IMR-90 (cell line): Measurements from ENCODE around the gene ZNF587. TPM values are rescaled to one million over a fixed set of nuclear protein-coding genes. Genes with fewer than 3 reads are reported as not detected.

Source experiments
- ATAC-seq: fragments of 200-7000 bp; cut with Tn5 transposase; 2 replicates; pipeline ENCODE4 v1.9.1; 2020; ENCODE audit warnings: low read depth, mild to moderate bottlenecking, moderate library complexity
- BruUV-seq: library from RNA; stranded (reverse); fragments of 400-500 nt; replicated peaks from 2 replicates; lab custom pipeline; 2021; lab: Mats Ljungman, UMichigan
- CTCF ChIA-PET: fragments of 300-600 bp; formaldehyde crosslinking; extraction: SDS; loops from one replicate; lab custom pipeline; 2021; ENCODE audit warnings: antibody characterized with exemption; lab: Yijun Ruan, JAX
- POLR2A ChIA-PET: fragments of 300-600 bp; sonication (Branson Sonifier 250); formaldehyde crosslinking; loops from one replicate; lab custom pipeline; 2022; ENCODE audit warnings: antibody characterized with exemption; ENCODE audit not compliant: unreplicated experiment; lab: Charles Lee
- DNase-seq: peaks from one replicate; pipeline ENCODE4 v3.0.0; 2013
- H2AFZ ChIP-seq: replicated peaks from 2 replicates; pipeline ENCODE3; 2013; ENCODE audit warnings: low read length, mild to moderate bottlenecking; ENCODE audit not compliant: poor library complexity
- H2AK5ac ChIP-seq: 2 replicates; pipeline ENCODE4 v1.6.1; 2013; ENCODE audit warnings: low read depth, low read length, inconsistent platforms
- H2AK9ac ChIP-seq: replicated peaks from 2 replicates; pipeline ENCODE3; 2013; ENCODE audit warnings: mild to moderate bottlenecking, low read depth, low read length, moderate library complexity; ENCODE audit not compliant: poor library complexity
- H2BK120ac ChIP-seq: 2 replicates; pipeline ENCODE4 v1.6.1; 2013; ENCODE audit warnings: low read depth, low read length, inconsistent platforms
- H2BK15ac ChIP-seq: 3 replicates; pipeline ENCODE4 v1.6.1; 2013; ENCODE audit warnings: low read depth, low read length, inconsistent platforms
- H2BK20ac ChIP-seq: 2 replicates; pipeline ENCODE4 v1.6.1; 2013; ENCODE audit warnings: low read depth, mild to moderate bottlenecking, inconsistent platforms, low read length, moderate library complexity
- H2BK5ac ChIP-seq: 2 replicates; pipeline ENCODE4 v1.6.1; 2013; ENCODE audit warnings: mild to moderate bottlenecking, low read depth, low read length, inconsistent platforms; ENCODE audit not compliant: poor library complexity, severe bottlenecking
- H3K14ac ChIP-seq: replicated peaks from 2 replicates; pipeline ENCODE4 v1.6.1; 2013; ENCODE audit warnings: low read depth, low read length, inconsistent platforms
- H3K18ac ChIP-seq: 2 replicates; pipeline ENCODE4 v1.6.1; 2013; ENCODE audit warnings: low read depth, low read length, control low read depth
- H3K23ac ChIP-seq: 2 replicates; pipeline ENCODE4 v1.6.1; 2013; ENCODE audit warnings: low read depth, low read length, inconsistent platforms
- H3K27ac ChIP-seq: 2 replicates; pipeline ENCODE4 v1.5.1; 2013; ENCODE audit warnings: mild to moderate bottlenecking, control low read depth, low read length; ENCODE audit not compliant: insufficient read depth
- H3K27me3 ChIP-seq: 2 replicates; pipeline ENCODE4 v1.6.1; 2013; ENCODE audit warnings: low read length; ENCODE audit not compliant: control insufficient read depth, insufficient read depth
- H3K36me3 ChIP-seq: 2 replicates; pipeline ENCODE4 v1.6.1; 2013; ENCODE audit warnings: low read length, mixed read lengths; ENCODE audit not compliant: control insufficient read depth, insufficient read depth
- H3K4ac ChIP-seq: 2 replicates; pipeline ENCODE4 v1.6.1; 2013; ENCODE audit warnings: low read depth, low read length, inconsistent platforms
- H3K4me1 ChIP-seq: 2 replicates; pipeline ENCODE4 v1.6.1; 2013; ENCODE audit warnings: low read length, mixed read lengths; ENCODE audit not compliant: control insufficient read depth, insufficient read depth
- H3K4me2 ChIP-seq: 2 replicates; pipeline ENCODE4 v1.6.1; 2013; ENCODE audit warnings: low read depth, mild to moderate bottlenecking, control low read depth, low read length, moderate library complexity
- H3K4me3 ChIP-seq: 2 replicates; pipeline ENCODE4 v1.5.1; 2013; ENCODE audit warnings: low read depth, mild to moderate bottlenecking, control low read depth, low read length, moderate library complexity; ENCODE audit not compliant: insufficient read depth
- H3K56ac ChIP-seq: 2 replicates; pipeline ENCODE4 v1.6.1; 2013; ENCODE audit warnings: low read length, inconsistent platforms; ENCODE audit not compliant: insufficient read depth; ENCODE audit errors: extremely low read depth
- H3K79me1 ChIP-seq, 2 experiments: 2 replicates each; pipeline ENCODE4 v1.6.1; 2013; ENCODE audit warnings: low read length in 2 of 2, inconsistent platforms in 1 of 2, low read depth in 1 of 2
- H3K9ac ChIP-seq: 2 replicates; pipeline ENCODE4 v1.6.1; 2013; ENCODE audit warnings: low read depth, low read length, control low read depth
- H3K9me1 ChIP-seq: 2 replicates; pipeline ENCODE4 v1.6.1; 2013; ENCODE audit warnings: low read length, inconsistent platforms; ENCODE audit not compliant: insufficient read depth
- H3K9me3 ChIP-seq: 2 replicates; pipeline ENCODE4 v1.6.1; 2013; ENCODE audit warnings: low read length; ENCODE audit not compliant: control insufficient read depth, insufficient read depth
- H4K20me1 ChIP-seq: 2 replicates; pipeline ENCODE4 v1.6.1; 2013; ENCODE audit warnings: low read length, inconsistent platforms; ENCODE audit not compliant: insufficient read depth
- H4K5ac ChIP-seq: 2 replicates; pipeline ENCODE4 v1.6.1; 2013; ENCODE audit warnings: mild to moderate bottlenecking, low read depth, low read length, control low read depth
- H4K8ac ChIP-seq, 2 experiments: 2 replicates each; pipeline ENCODE4 v1.6.1; 2013; ENCODE audit warnings: low read depth in 2 of 2, low read length in 2 of 2, control low read depth in 1 of 2, inconsistent platforms in 1 of 2
- H4K91ac ChIP-seq: 2 replicates; pipeline ENCODE4 v1.6.1; 2013; ENCODE audit warnings: low read depth, low read length, inconsistent platforms; ENCODE audit not compliant: insufficient read depth
- BHLHE40 ChIP-seq: fragments of 150-350 bp; IDR thresholded peaks from 2 replicates; pipeline ENCODE4 v1.6.1; 2016; ENCODE audit warnings: mild to moderate bottlenecking, low read depth, low read length
- CHD1 ChIP-seq: IDR thresholded peaks from 2 replicates; pipeline ENCODE4 v1.6.1; 2012; ENCODE audit warnings: low read depth, low read length, improper control_type of control experiment
- ELK1 ChIP-seq: fragments of 150-350 bp; IDR thresholded peaks from 2 replicates; pipeline ENCODE4 v1.6.1; 2016; ENCODE audit warnings: low read depth, mild to moderate bottlenecking, low read length, moderate library complexity, borderline replicate concordance
- FOS ChIP-seq: fragments of 150-350 bp; IDR thresholded peaks from 2 replicates; pipeline ENCODE4 v1.6.1; 2016; ENCODE audit warnings: low read depth, low read length
- MAFK ChIP-seq: IDR thresholded peaks from 2 replicates; pipeline ENCODE4 v1.6.1; 2012; ENCODE audit warnings: low read depth, low read length, improper control_type of control experiment
- NFE2L2 ChIP-seq: fragments of 150-350 bp; IDR thresholded peaks from 2 replicates; pipeline ENCODE4 v1.6.1; 2016; ENCODE audit warnings: low read depth, mild to moderate bottlenecking, low read length
- POLR2A ChIP-seq: IDR thresholded peaks from 2 replicates; pipeline ENCODE4 v1.6.1; 2012; ENCODE audit warnings: mild to moderate bottlenecking, low read depth, low read length
- RCOR1 ChIP-seq: IDR thresholded peaks from 2 replicates; pipeline ENCODE4 v1.6.1; 2012; ENCODE audit warnings: mild to moderate bottlenecking, low read length, improper control_type of control experiment; ENCODE audit not compliant: insufficient replicate concordance
- RFX5 ChIP-seq: IDR thresholded peaks from 2 replicates; pipeline ENCODE4 v1.8.0; 2012; ENCODE audit warnings: low read depth, mild to moderate bottlenecking, low read length, moderate library complexity
- SMC3 ChIP-seq: fragments of 150-350 bp; IDR thresholded peaks from 2 replicates; pipeline ENCODE4 v1.6.1; 2016; ENCODE audit warnings: low read depth, mild to moderate bottlenecking, antibody characterized with exemption, low read length, moderate library complexity
- USF2 ChIP-seq: fragments of 150-350 bp; IDR thresholded peaks from 2 replicates; pipeline ENCODE4 v1.6.1; 2017; ENCODE audit warnings: mild to moderate bottlenecking, antibody characterized with exemption, low read length, low read depth
- WGBS, 2 experiments: methylation state at CpG; one replicate each; pipeline versions ENCODE4 v1.1.5 to v1.1.7; 2013; ENCODE audit warnings: missing lambda C conversion rate in 2 of 2; ENCODE audit not compliant: insufficient read length in 1 of 2; ENCODE audit errors: extremely low coverage in 2 of 2; 5-methylcytosine and 5-hydroxymethylcytosine counted together
- dilution Hi-C: fragments of 300-500 bp; cut with HindIII; formaldehyde crosslinking; loops from one replicate; pipeline ENCODE4 v1.14.3; 2018; ENCODE audit warnings: low sequenced_read_pairs; ENCODE audit not compliant: unreplicated experiment
- in situ Hi-C: fragments of 300-500 bp; cut with MboI; formaldehyde crosslinking; loops from 3 replicates; pipeline ENCODE4 v1.14.3; 2019; ENCODE audit warnings: low sequenced_read_pairs, inconsistent platforms, mixed read lengths
- intact Hi-C: fragments of 100-400 bp; cut with micrococcal nuclease; formaldehyde crosslinking; loops from 2 replicates; pipeline ENCODE4 v1.10.0; 2022
- polyA plus RNA-seq, 3 experiments: library from polyadenylated mRNA; depleted of rRNA; stranded (reverse); fragments of >200 nt; gene quantifications; 2 replicates each; pipeline ENCODE4 v1.2.3, GENCODE V29; 2012; ENCODE audit warnings: low replicate concordance in 1 of 3
- total RNA-seq: library from RNA; depleted of rRNA; stranded (reverse); fragments of >200 nt; gene quantifications from 2 replicates; pipeline ENCODE4 v1.2.3, GENCODE V29; 2012

Gene ZNF587
- total and polyA plus RNA-seq, 2 of the 4 experiments (the other 2 are of a cell fraction), result 14.0 to 43.7 TPM

- TF ChIP-seq SMC3, result no peak
Observed at GRCh38 chr19:57813919-57814504, 35.6 kb upstream of the ZNF587 start (continued).

- Histone ChIP-seq H2AFZ (peak within 1 kb of the TSS; percentile 93), H2BK120ac (no peak within 1 kb of the TSS), H3K4me3 (peak within 1 kb of the TSS; percentile 91), H4K5ac (peak within 1 kb of the TSS; percentile 72), H2BK5ac (peak within 1 kb of the TSS; percentile 32), H3K36me3 (peaks cover 9% of the 10 kb centered on the region), H3K23ac (peak within 1 kb of the TSS; percentile 85), H4K91ac (no peak within 1 kb of the TSS; the same call in 1 of the 2 replicates), H2AK9ac (peak within 1 kb of the TSS; percentile 80), H2BK20ac (no peak within 1 kb of the TSS), H3K14ac (peak within 1 kb of the TSS; percentile 74; the same call in 1 of the 2 replicates), H3K4me1 (peaks cover 2% of the 10 kb centered on the region; the same call in 1 of the 2 replicates), H2AK5ac (peak within 1 kb of the TSS; percentile 36), H3K9ac (peak within 1 kb of the TSS; percentile 89), H3K4me2 (peak within 1 kb of the TSS; percentile 80), H3K18ac (no peak within 1 kb of the TSS), H4K8ac (peak within 1 kb of the TSS; percentile 24 to 87; a peak in 3 of 4 replicates), H3K9me1 (no peaks in the 10 kb centered on the region), H3K79me1 (peaks cover 10 to 58% of the 10 kb centered on the region in 2 experiments; a peak in 3 of 4 replicates), H3K27ac (peak within 1 kb of the TSS; percentile 68), H3K27me3 (no peaks in the 10 kb centered on the region), H4K20me1 (no peaks in the 10 kb centered on the region), H3K56ac (no peak within 1 kb of the TSS), H3K4ac (peak within 1 kb of the TSS; percentile 86), H2BK15ac (no peak within 1 kb of the TSS), H3K9me3 (no peaks in the 10 kb centered on the region)
- ChIA-PET CTCF (no interaction called here), POLR2A (interaction anchor here (0.6 to 0.8 kb wide), 2 partner anchors 17 to 79 kb away, joined by 5 read pairs; no protein-coding TSS in a partner anchor)
- DNase-seq (peak; percentile 91), ATAC-seq (peak; percentile 94)
- in situ Hi-C loops (no loop called here), dilution Hi-C loops (no loop called here), intact Hi-C loops (no loop called here)
- BruUV-seq, result no TSS peak
- 3% methylated on average over 25 of the region's 50 CpGs; no CpG with 5 or more reads in 1 of the 2 experiments for WGBS, 2 experiments
- TF ChIP-seq RFX5 (0 out of 2 replicates have a peak, but pooled peaks have one; percentile 4), MAFK (no peak), SMC3 (no peak; the same call in 1 of the 2 replicates), USF2 (peak; percentile 53), RCOR1 (no peak), FOS (0 out of 2 replicates have a peak, but pooled peaks have one; percentile 4), POLR2A (peak; percentile 85), NFE2L2 (no peak), CHD1 (no peak), BHLHE40 (no peak), ELK1 (no peak)
Observed at GRCh38 chr19:57814505-57815246, 35.0 kb upstream of the ZNF587 start, which contains the start of gene ZNF552. Gene ZNF552 (minus strand): TSS chr19:57814913. CDS start chr19:57814743, 170 bp downstream.
